Keratinocyte (primary cell): ENCODE results near the gene KLHL2.
"Not testable (repeated sequence)": the region's sequence is repeated elsewhere in the genome, so short reads cannot be mapped to it uniquely, and the experiment has no call there.

Source experiments
- EZH2 ChIP-seq: IDR thresholded peaks from one replicate; pipeline ENCODE4 v1.6.1; 2012; ENCODE audit warnings: inconsistent platforms, mild to moderate bottlenecking, low read length, moderate library complexity
- TF ChIP-seq, protein P1 (sequence below), 3 experiments: IDR thresholded peaks in 1 of 3; conservative IDR thresholded peaks in 1 of 3; optimal IDR thresholded peaks in 1 of 3; 2 replicates in 2 of 3; 3 replicates in 1 of 3; pipeline versions ENCODE3 to v1.5.1; 2011; ENCODE audit warnings: low read length in 3 of 3, mild to moderate bottlenecking in 3 of 3, moderate library complexity in 2 of 3, control low read depth in 1 of 3, inconsistent platforms in 1 of 3; ENCODE audit not compliant: insufficient read depth in 2 of 3; ENCODE audit errors: extremely low read depth in 1 of 3

DNA sequence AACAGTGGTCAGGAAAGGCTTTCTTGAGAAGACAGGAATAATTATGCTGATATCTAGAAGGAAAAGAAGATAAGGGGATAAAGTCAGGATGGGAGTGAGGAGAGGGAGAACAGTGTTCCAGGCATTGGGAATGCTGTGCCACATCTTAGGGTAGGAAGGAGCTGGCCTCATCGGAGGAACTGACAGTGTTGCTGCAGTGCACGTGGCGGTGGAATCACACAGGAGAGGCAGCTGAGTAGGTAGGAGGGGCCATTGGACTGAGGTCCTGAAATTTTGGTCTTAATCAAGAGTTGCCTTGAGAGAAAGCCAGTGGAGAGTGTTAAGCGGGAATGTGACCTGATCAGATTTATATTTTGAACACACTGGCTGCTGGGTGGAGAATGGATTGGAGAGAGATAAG lies 13.9 kb downstream of the KLHL2 start:
- TF ChIP-seq, protein P1, sequence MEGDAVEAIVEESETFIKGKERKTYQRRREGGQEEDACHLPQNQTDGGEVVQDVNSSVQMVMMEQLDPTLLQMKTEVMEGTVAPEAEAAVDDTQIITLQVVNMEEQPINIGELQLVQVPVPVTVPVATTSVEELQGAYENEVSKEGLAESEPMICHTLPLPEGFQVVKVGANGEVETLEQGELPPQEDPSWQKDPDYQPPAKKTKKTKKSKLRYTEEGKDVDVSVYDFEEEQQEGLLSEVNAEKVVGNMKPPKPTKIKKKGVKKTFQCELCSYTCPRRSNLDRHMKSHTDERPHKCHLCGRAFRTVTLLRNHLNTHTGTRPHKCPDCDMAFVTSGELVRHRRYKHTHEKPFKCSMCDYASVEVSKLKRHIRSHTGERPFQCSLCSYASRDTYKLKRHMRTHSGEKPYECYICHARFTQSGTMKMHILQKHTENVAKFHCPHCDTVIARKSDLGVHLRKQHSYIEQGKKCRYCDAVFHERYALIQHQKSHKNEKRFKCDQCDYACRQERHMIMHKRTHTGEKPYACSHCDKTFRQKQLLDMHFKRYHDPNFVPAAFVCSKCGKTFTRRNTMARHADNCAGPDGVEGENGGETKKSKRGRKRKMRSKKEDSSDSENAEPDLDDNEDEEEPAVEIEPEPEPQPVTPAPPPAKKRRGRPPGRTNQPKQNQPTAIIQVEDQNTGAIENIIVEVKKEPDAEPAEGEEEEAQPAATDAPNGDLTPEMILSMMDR (optimal IDR thresholded peaks at IDR 0.05 in 1 of 3, IDR thresholded peaks at IDR 0.05 in 1 of 3, conservative IDR thresholded peaks at IDR 0.05 in 1 of 3; ENCODE audit: extremely low read depth in 1 of 3, insufficient read depth in 2 of 3, low read length in 3 of 3), result not testable (repeated sequence)
- not testable (repeated sequence) for TF ChIP-seq EZH2
